PFSK-1 (cell line): Measurements from ENCODE around the gene QDPR.

Source experiments
- FOXP2 ChIP-seq: optimal IDR thresholded peaks from 2 replicates; pipeline ENCODE3; 2011; ENCODE audit warnings: borderline replicate concordance, control low read depth, inconsistent platforms; ENCODE audit not compliant: insufficient read depth; ENCODE audit errors: extremely low read length, extremely low read depth
- POLR2AphosphoS5 ChIP-seq: IDR thresholded peaks from 2 replicates; pipeline ENCODE4 v1.6.1; 2012; ENCODE audit warnings: low read depth, mild to moderate bottlenecking, control low read depth, low read length, moderate library complexity
- REST ChIP-seq, 2 experiments: IDR thresholded peaks; 2 replicates each; pipeline versions ENCODE4 v1.6.1 to v1.8.0; 2011 to 2012; ENCODE audit warnings: low read depth in 2 of 2, low read length in 2 of 2, control low read depth in 1 of 2, inconsistent platforms in 1 of 2, mild to moderate bottlenecking in 1 of 2, moderate library complexity in 1 of 2; ENCODE audit not compliant: insufficient read depth in 1 of 2
- SIN3A ChIP-seq: IDR thresholded peaks from 2 replicates; pipeline ENCODE4 v1.6.1; 2012; ENCODE audit warnings: mild to moderate bottlenecking, low read length, moderate library complexity, borderline replicate concordance; ENCODE audit not compliant: insufficient read depth
- TAF1 ChIP-seq: IDR thresholded peaks from 2 replicates; pipeline ENCODE4 v1.6.1; 2012; ENCODE audit warnings: low read length, control low read depth, borderline replicate concordance; ENCODE audit not compliant: insufficient read depth

Gene QDPR

GRCh38 chr4:17480955-17481354 lies 30.9 kb downstream of the QDPR start:
- TF ChIP-seq SIN3A (no peak), FOXP2 (no peak)

- no peak for TF ChIP-seq SIN3A
- no peak for TF ChIP-seq REST (IDR thresholded peaks at IDR 0.05; ENCODE audit: insufficient read depth in 1 of 2, low read depth in 2 of 2, low read length in 2 of 2)
- no peak for TF ChIP-seq TAF1
- no peak for TF ChIP-seq POLR2AphosphoS5
These were observed 31.5 kb downstream of the QDPR start for GRCh38 chr4:17480210-17480927.

GRCh38 chr4:17477774-17478472 lies 34.0 kb downstream of the QDPR start:
- TF ChIP-seq SIN3A (no peak), POLR2AphosphoS5 (no peak), FOXP2 (no peak), REST (IDR thresholded peaks at IDR 0.05; ENCODE audit: insufficient read depth in 1 of 2, low read depth in 2 of 2, low read length in 2 of 2) (no peak), TAF1 (no peak)

- TF ChIP-seq FOXP2 (no peak), POLR2AphosphoS5 (no peak), REST (IDR thresholded peaks at IDR 0.05; ENCODE audit: insufficient read depth in 1 of 2, low read depth in 2 of 2, low read length in 2 of 2) (no peak), SIN3A (no peak), TAF1 (no peak)
These were observed 35.0 kb downstream of the QDPR start for GRCh38 chr4:17476853-17477252.

GRCh38 chr4:17475481-17475880 lies 36.4 kb downstream of the QDPR start:
- TF ChIP-seq TAF1 (no peak), FOXP2 (no peak), REST (IDR thresholded peaks at IDR 0.05; ENCODE audit: insufficient read depth in 1 of 2, low read depth in 2 of 2, low read length in 2 of 2) (no peak), SIN3A (no peak), POLR2AphosphoS5 (no peak)
